NCI-H345 treated with DMSO at 0.1 percent for 48 hours (cell line): ENCODE measurements around the gene SNAPIN.

ENCODE experiments used
- DNase-seq: peaks from one replicate; lab custom pipeline; 2025; ENCODE audit not compliant: unreplicated experiment; lab: John Stamatoyannopoulos, UW

SNAPIN gene

GRCh38 chr1:153705484-153705883 lies 47.0 kb downstream of the SNAPIN start:
- DNase-seq, result no peak

- DNase-seq, result no peak
Observed at GRCh38 chr1:153711026-153711425, 52.5 kb downstream of the SNAPIN start.
